ENCODE data around the gene PRKAG1. TPM values are rescaled to one million over a fixed set of nuclear protein-coding genes. Genes with fewer than 3 reads are reported as not detected.

Gene PRKAG1
- total RNA-seq, 1 donor from 2014 or later: 24.0 TPM

DNA sequence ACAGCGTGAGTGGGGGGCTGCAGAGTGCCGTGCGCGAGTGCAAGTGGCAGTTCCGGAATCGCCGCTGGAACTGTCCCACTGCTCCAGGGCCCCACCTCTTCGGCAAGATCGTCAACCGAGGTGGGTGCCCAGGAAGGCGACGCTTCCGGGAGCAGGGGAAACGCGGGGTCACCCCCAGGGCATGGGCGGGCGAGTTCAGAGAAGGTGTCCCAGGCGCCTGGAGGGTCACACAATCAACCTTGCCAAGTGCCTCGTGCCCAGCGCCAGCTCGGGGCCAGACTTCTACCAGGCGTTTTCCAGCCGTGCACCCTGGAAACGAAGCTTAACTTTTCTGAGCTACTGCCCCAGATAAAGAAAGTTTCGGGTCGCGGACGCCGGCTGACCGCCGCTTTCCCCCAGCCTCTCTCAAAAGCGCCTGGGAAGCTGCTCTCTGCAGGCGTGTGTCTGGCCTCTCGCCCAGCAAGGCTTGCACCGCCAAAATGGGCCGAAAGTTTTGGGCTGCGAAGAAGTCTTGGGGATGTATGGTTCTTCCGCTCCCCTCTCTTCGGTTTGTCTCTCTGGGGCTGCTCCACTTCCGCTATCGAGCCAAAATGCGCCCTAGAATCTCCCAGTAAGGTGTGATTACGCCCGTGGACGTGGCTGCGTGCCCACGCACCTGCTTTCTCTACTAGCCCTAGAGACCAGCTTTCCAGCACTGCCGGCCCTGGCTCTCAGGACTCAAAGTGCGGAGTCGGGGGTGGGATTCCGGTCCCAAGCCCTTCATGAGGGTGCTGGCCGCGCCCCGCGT lies 38.8 kb downstream of the PRKAG1 start:
- no peak for DNase-seq (ENCODE audit: low spot score)
- TF ChIP-seq, protein P1, sequence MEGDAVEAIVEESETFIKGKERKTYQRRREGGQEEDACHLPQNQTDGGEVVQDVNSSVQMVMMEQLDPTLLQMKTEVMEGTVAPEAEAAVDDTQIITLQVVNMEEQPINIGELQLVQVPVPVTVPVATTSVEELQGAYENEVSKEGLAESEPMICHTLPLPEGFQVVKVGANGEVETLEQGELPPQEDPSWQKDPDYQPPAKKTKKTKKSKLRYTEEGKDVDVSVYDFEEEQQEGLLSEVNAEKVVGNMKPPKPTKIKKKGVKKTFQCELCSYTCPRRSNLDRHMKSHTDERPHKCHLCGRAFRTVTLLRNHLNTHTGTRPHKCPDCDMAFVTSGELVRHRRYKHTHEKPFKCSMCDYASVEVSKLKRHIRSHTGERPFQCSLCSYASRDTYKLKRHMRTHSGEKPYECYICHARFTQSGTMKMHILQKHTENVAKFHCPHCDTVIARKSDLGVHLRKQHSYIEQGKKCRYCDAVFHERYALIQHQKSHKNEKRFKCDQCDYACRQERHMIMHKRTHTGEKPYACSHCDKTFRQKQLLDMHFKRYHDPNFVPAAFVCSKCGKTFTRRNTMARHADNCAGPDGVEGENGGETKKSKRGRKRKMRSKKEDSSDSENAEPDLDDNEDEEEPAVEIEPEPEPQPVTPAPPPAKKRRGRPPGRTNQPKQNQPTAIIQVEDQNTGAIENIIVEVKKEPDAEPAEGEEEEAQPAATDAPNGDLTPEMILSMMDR (IDR thresholded peaks at IDR 0.05; ENCODE audit: unreplicated experiment): no peak
- peaks cover 16% of the 10 kb centered on the region for H3K36me3 Mint-ChIP-seq (ENCODE audit: low read depth, unreplicated experiment)
- no peaks in the 10 kb centered on the region for H3K9me3 Mint-ChIP-seq (ENCODE audit: unreplicated experiment)
- peaks cover 28% of the 10 kb centered on the region for H3K4me1 Mint-ChIP-seq (ENCODE audit: unreplicated experiment)
- H3K27ac Mint-ChIP-seq (ENCODE audit: unreplicated experiment): no peak overlapping the region
- H3K4me3 Mint-ChIP-seq (ENCODE audit: unreplicated experiment): peak overlapping the region; percentile 56
- H3K27me3 Mint-ChIP-seq (ENCODE audit: unreplicated experiment): peaks cover 60% of the 10 kb centered on the region

DNA sequence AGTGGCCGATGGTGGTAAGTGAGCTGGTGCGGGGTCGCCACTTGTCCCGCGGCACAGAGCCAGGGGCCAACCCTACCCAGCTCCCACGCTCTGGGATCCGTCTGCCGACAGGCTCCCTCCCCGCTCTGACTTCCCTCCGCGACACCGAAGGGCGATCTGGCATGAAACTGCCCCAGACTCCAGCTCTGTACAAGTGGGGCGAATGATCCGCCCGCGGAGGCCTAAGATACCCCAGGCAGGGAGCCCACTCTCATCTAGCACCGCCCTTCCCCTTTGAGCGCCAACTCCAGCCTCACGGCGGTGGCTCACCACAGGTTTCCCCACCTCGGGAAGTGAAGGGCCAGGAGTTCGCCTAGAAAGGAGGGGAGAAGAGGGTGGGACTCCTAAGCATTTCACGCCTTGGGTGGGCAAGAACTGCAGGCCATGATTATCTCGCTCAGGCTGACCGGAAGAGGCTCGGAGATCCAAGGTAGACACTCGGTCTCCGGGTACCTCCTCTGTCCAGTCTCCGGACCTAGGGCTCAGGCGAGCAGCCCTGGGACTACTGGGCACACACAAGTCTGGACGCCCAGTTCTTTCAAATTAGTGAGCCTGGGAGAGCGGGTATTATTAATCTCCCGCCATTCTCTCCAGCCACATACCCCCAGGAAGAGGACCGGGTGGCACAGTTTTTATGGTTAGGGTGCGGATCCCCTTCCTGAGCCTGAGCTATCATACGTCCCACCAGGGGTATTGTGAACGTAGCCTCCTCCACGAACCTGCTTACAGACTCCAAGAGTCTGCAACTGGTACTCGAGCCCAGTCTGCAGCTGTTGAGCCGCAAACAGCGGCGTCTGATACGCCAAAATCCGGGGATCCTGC lies 39.6 kb downstream of the PRKAG1 start:
- Mint-ChIP-seq H3K9me3 (ENCODE audit: unreplicated experiment) (no peaks in the 10 kb centered on the region), H3K4me1 (ENCODE audit: unreplicated experiment) (peaks cover 28% of the 10 kb centered on the region), H3K36me3 (ENCODE audit: low read depth, unreplicated experiment) (peaks cover 16% of the 10 kb centered on the region), H3K27me3 (ENCODE audit: unreplicated experiment) (peaks cover 61% of the 10 kb centered on the region), H3K4me3 (ENCODE audit: unreplicated experiment) (no peak overlapping the region), H3K27ac (ENCODE audit: unreplicated experiment) (no peak overlapping the region)
- TF ChIP-seq, protein P1 (IDR thresholded peaks at IDR 0.05; ENCODE audit: unreplicated experiment): no peak
- no peak for DNase-seq (ENCODE audit: low spot score)

DNA sequence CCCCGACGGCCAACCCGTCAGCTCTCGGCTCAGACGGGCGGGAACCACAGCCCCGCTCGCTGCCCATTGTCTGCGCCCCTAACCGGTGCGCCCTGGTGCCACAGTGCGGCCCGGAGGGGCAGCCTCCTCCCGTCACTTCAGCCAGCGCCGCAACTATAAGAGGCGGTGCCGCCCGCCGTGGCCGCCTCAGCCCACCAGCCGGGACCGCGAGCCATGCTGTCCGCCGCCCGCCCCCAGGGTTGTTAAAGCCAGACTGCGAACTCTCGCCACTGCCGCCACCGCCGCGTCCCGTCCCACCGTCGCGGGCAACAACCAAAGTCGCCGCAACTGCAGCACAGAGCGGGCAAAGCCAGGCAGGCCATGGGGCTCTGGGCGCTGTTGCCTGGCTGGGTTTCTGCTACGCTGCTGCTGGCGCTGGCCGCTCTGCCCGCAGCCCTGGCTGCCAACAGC lies 40.3 kb downstream of the PRKAG1 start, which contains the start of gene WNT1:
Gene WNT1 (plus strand): TSS at position 32 of the 450 bp plus-strand sequence. CDS start 329 bp downstream, at position 361.
- TF ChIP-seq, protein P1 (IDR thresholded peaks at IDR 0.05; ENCODE audit: unreplicated experiment): peak; percentile 52
- Mint-ChIP-seq H3K27ac (ENCODE audit: unreplicated experiment) (peak within 1 kb of the TSS; percentile 18), H3K4me3 (ENCODE audit: unreplicated experiment) (peak within 1 kb of the TSS; percentile 77), H3K36me3 (ENCODE audit: low read depth, unreplicated experiment) (peaks cover 16% of the 10 kb centered on the region), H3K4me1 (ENCODE audit: unreplicated experiment) (peaks cover 28% of the 10 kb centered on the region), H3K9me3 (ENCODE audit: unreplicated experiment) (no peaks in the 10 kb centered on the region), H3K27me3 (ENCODE audit: unreplicated experiment) (peaks cover 58% of the 10 kb centered on the region)
- no peak for DNase-seq (ENCODE audit: low spot score)

DNA sequence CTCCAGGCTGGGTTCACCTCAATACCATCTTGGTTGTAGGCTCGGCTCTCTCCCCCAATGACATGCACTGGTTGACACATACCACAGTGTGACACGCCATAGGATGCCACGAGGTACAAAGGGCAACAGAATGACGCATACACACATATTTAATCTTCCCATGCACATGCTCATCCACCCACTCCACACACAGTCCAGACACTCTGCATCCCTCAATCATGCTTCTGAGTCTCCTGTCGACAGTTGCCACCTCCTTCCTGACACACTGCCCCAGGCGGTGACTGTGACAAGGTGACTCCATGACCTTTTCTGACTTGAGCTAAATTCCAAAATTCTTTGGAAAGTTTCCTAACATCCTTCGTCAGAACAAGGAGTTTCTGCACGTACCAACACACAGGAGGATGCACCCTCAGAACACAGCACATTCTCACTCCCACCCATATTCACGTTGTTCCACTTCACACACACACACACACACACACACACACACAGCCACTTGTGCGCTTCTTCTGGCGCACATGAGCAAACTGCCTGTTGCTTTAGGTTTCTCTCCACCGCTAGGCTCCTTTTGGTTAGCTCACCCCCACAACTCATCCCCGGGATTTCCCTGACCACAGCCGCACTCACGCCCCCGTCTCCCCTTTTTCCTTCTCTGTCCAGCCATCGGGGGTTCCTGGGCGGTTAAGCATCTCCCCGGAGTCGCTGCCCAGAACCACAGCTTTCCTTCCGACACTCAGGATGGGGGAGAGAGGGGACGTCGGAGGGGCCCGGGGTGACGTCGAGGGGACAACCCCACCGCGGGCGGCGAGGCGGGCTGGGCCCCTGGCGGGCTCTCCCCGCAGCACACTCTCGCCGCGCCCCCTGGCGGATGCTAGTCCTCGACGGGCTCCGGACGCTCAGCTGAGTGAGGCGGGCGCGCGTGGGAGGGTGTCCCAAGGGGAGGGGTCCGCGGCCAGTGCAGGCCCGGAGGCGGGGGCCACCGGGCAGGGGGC lies 41.0 kb downstream of the PRKAG1 start:
- DNase-seq (ENCODE audit: low spot score): peak; percentile 85
- TF ChIP-seq, protein P1 (IDR thresholded peaks at IDR 0.05; ENCODE audit: unreplicated experiment): peak; percentile 76
- H3K9me3 Mint-ChIP-seq (ENCODE audit: unreplicated experiment): no peaks in the 10 kb centered on the region
- peaks cover 62% of the 10 kb centered on the region for H3K27me3 Mint-ChIP-seq (ENCODE audit: unreplicated experiment)
- H3K4me1 Mint-ChIP-seq (ENCODE audit: unreplicated experiment): peaks cover 28% of the 10 kb centered on the region
- H3K36me3 Mint-ChIP-seq (ENCODE audit: low read depth, unreplicated experiment): peaks cover 16% of the 10 kb centered on the region
- H3K27ac Mint-ChIP-seq (ENCODE audit: unreplicated experiment): peak overlapping the region; percentile 18
- peak overlapping the region; percentile 77 for H3K4me3 Mint-ChIP-seq (ENCODE audit: unreplicated experiment)
